Measurements from ENCODE around the gene TDRKH. TPM values are rescaled to one million over a fixed set of nuclear protein-coding genes. Genes with fewer than 3 reads are reported as not detected.

TDRKH gene
- total RNA-seq, 1 donor from 2014 or later = 40.1 TPM

- no peak for TF ChIP-seq CTCF (IDR thresholded peaks at IDR 0.05; ENCODE audit: partially characterized antibody, unreplicated experiment)
- no peak for DNase-seq
- Mint-ChIP-seq H3K4me3 (ENCODE audit: unreplicated experiment) (no peak overlapping the region), H3K36me3 (ENCODE audit: unreplicated experiment) (no peaks in the 10 kb centered on the region), H3K27ac (ENCODE audit: unreplicated experiment) (no peak overlapping the region), H3K9me3 (ENCODE audit: unreplicated experiment) (peaks cover 7% of the 10 kb centered on the region), H3K4me1 (ENCODE audit: low read depth, unreplicated experiment) (peaks cover 10% of the 10 kb centered on the region), H3K27me3 (ENCODE audit: unreplicated experiment) (peaks cover 18% of the 10 kb centered on the region)
These were observed 42.1 kb upstream of the TDRKH start for GRCh38 chr1:151832318-151832980.

GRCh38 chr1:151831605-151832004 is 41.3 kb upstream of the TDRKH start, which contains the start of gene RORC:
RORC (minus strand) TSS chr1:151831802; CDS start chr1:151831764, 38 bp downstream.
- no peak for TF ChIP-seq CTCF (IDR thresholded peaks at IDR 0.05; ENCODE audit: partially characterized antibody, unreplicated experiment)
- no peak within 1 kb of the TSS for H3K27ac Mint-ChIP-seq (ENCODE audit: unreplicated experiment)
- peaks cover 10% of the 10 kb centered on the region for H3K4me1 Mint-ChIP-seq (ENCODE audit: low read depth, unreplicated experiment)
- DNase-seq = no peak
- H3K9me3 Mint-ChIP-seq (ENCODE audit: unreplicated experiment) = peaks cover 6% of the 10 kb centered on the region
- no peak within 1 kb of the TSS for H3K4me3 Mint-ChIP-seq (ENCODE audit: unreplicated experiment)
- no peaks in the 10 kb centered on the region for H3K36me3 Mint-ChIP-seq (ENCODE audit: unreplicated experiment)
- peaks cover 15% of the 10 kb centered on the region for H3K27me3 Mint-ChIP-seq (ENCODE audit: unreplicated experiment)

GRCh38 chr1:151831256-151831591 is 40.9 kb upstream of the TDRKH start:
- DNase-seq = no peak
- Mint-ChIP-seq H3K36me3 (ENCODE audit: unreplicated experiment) (no peaks in the 10 kb centered on the region), H3K4me1 (ENCODE audit: low read depth, unreplicated experiment) (peaks cover 7% of the 10 kb centered on the region)

GRCh38 chr1:151830055-151830454 is 39.8 kb upstream of the TDRKH start:
- Mint-ChIP-seq H3K4me1 (ENCODE audit: low read depth, unreplicated experiment) (peaks cover 7% of the 10 kb centered on the region), H3K4me3 (ENCODE audit: unreplicated experiment) (no peak overlapping the region), H3K36me3 (ENCODE audit: unreplicated experiment) (no peaks in the 10 kb centered on the region), H3K27ac (ENCODE audit: unreplicated experiment) (no peak overlapping the region), H3K27me3 (ENCODE audit: unreplicated experiment) (peaks cover 13% of the 10 kb centered on the region), H3K9me3 (ENCODE audit: unreplicated experiment) (peaks cover 3% of the 10 kb centered on the region)
- DNase-seq = no peak
- no peak for TF ChIP-seq CTCF (IDR thresholded peaks at IDR 0.05; ENCODE audit: partially characterized antibody, unreplicated experiment)

More at GRCh38 chr1:151831256-151831591, 40.9 kb upstream of the TDRKH start:
- Mint-ChIP-seq H3K27ac (ENCODE audit: unreplicated experiment) (no peak overlapping the region), H3K27me3 (ENCODE audit: unreplicated experiment) (peaks cover 12% of the 10 kb centered on the region), H3K9me3 (ENCODE audit: unreplicated experiment) (peaks cover 3% of the 10 kb centered on the region), H3K4me3 (ENCODE audit: unreplicated experiment) (no peak overlapping the region)
- no peak for TF ChIP-seq CTCF (IDR thresholded peaks at IDR 0.05; ENCODE audit: partially characterized antibody, unreplicated experiment)

- peak overlapping the region; percentile 13 for H3K27ac Mint-ChIP-seq (ENCODE audit: unreplicated experiment)
- DNase-seq = no peak
- TF ChIP-seq CTCF (IDR thresholded peaks at IDR 0.05; ENCODE audit: partially characterized antibody, unreplicated experiment) = no peak
- no peaks in the 10 kb centered on the region for H3K36me3 Mint-ChIP-seq (ENCODE audit: unreplicated experiment)
- peaks cover 16% of the 10 kb centered on the region for H3K27me3 Mint-ChIP-seq (ENCODE audit: unreplicated experiment)
- no peak overlapping the region for H3K4me3 Mint-ChIP-seq (ENCODE audit: unreplicated experiment)
- H3K4me1 Mint-ChIP-seq (ENCODE audit: low read depth, unreplicated experiment) = peaks cover 7% of the 10 kb centered on the region
- H3K9me3 Mint-ChIP-seq (ENCODE audit: unreplicated experiment) = peaks cover 3% of the 10 kb centered on the region
These were observed 39.2 kb upstream of the TDRKH start for GRCh38 chr1:151829352-151830046.

Measured in glutamatergic neuron (in vitro differentiated cells).